Islet precursor cell (in vitro differentiated cells): Measurements from ENCODE around the gene GRIK4.

Experiments
- DNase-seq: peaks from one replicate; pipeline ENCODE4 v3.0.0-alpha.2; 2018

GRIK4 gene

DNA sequence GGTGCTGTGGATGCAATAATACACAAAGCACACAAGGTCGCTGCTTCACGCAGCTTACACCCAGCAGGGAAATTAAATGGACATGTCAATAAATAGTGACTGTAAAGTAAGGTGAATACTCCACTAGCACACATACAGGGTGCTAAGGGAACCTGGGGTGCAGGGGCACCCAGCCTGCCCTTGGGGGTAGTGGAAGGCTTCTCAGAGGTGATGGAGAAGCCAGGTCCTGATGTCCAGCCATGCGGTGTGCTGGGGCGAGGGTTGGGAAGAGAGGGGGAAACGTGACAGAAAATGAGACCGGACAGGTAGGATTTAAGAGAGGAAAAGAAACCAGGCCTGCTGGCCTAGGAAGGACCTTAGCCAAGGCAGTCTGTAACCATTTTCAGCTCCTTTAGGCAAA lies 200.5 kb downstream of the GRIK4 start:
- DNase-seq = no peak

DNA sequence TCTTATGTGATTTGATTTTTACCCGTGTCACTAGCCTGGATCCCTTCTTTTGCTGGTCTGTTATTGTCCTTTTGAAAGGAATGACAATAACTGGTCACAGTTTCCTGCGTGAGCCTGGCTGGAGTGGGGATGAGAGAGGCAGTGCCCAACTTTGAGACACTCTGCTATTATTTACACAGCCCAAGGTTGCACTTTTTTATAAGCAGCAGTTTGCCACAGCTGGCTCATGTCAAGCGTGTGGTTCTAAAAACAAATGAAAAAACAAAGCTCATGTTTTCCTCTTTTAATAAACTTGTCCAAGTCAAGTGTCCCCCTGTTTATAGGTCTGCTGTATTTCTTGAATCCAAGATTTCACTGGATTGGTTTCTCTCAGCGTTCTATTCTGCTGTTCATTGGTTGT lies 201.3 kb downstream of the GRIK4 start:
- DNase-seq = no peak

DNA sequence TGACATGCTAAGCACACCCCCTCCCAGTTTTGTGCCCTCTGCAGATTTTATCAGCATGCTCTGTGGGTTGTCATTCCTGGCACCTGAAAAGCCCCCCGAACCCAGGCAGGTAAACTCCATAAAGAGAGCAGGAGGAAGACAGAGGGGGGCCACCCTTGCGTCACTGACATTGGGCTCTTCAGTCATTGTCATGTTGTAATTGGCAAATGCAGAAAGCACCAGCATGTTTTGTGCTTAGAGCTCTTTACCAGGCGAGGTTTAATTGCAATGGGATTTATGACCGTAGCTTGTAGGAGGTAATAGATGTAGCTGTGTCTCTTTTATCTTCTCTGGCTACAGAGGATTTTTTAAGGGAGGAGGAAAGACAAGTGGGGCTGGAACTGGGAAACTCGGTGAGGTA lies 201.7 kb downstream of the GRIK4 start:
- DNase-seq = no peak

DNA sequence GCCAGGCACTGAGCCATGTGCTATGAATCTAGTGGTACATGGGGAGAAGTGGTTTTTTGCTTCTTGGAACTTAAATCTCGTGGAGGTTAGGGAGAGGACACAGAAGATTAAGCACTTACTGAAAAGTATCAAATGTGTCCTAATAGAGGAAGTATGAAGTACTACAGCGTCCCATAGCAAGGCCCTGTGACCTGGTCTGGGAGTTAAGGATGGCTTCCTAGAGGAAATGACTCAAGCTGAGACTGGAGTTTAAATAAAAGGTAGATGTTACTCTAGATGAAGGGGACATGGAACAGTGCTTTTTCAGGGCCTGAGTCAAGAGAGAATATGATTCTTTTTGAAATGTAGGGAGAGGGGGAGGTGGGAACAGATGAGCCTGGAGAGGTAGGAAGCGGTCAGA lies 202.9 kb downstream of the GRIK4 start:
- no peak for DNase-seq

DNA sequence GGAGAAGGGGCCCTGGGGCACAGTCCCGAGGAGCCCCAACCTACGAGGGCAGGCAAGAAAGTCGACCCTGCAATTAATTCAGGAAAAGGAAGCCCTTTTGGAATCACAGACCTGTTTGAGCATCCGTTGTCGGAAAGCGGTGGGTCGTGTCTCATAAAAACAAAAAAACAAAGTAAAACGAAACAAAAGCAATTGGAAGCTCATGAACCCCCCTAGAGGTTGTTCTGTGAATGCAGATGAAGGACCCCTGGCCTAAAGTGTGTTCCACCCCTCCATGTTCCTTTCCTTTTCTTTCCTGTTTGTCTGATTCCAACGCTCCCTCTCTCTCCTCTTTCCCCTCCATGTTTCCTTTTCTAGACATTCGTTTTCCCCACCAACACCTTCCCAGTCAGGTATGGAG lies 203.7 kb downstream of the GRIK4 start:
- peak; percentile 33 for DNase-seq

DNA sequence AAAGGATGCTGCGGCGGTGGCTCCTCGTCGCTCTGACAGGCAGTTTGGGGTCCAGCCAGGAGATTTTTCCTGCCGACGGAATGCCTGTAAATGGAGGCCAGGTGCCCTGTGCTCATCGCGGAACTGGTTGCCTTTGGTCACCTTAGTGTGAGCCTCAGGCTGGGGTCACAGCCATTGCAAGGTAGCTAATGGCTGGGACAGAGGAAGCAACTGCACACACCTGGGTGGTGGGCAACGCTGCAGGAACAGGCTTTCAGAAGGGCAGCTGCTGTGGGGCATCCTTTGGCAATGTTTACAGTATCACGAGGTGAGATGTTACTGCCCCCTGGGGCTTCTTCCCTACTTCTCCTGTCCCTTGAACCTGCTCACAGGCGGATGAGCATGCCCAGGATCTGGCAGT lies 205.5 kb downstream of the GRIK4 start:
- DNase-seq = peak; percentile 47

DNA sequence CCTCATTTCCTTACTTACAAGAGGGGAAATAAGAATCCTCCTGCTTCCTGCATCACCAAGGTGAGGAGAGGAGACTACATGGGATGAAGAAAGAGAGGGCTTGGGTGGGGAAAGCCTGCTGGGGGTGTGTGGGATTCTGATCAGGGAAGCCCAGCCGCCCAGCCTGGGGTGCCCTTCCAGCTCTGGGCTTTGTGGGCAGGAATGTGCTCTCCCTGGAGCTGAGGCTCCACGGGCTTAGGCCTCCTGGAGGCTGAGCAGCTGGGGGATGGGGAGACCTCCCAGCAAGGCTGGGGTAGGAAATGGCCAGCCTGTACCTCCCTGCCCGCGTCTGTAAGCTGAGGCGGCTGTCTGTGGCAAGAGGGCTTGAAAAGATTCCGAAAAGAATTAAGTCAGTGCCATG lies 206.1 kb downstream of the GRIK4 start:
- DNase-seq = peak; percentile 45

DNA sequence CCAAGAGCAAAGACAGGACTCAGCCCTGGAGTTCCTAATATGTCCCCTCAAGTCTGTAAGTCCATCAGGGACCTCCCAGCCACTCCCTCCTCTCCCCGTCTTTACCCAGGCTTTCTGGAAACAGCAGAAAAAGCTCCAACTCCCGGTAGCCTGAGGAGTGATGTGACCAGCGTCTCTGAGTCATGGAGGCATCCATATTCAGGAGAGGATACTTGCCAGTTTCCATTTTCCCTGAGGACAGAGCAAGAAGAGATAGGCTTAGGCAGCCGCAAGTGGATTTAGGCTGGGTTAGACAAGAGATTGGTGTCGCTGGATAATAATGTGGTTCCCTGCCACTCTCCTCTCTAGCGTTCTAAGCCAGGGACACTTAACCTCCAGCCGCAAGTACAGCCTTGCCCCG lies 206.6 kb downstream of the GRIK4 start:
- peak; percentile 57 for DNase-seq

DNA sequence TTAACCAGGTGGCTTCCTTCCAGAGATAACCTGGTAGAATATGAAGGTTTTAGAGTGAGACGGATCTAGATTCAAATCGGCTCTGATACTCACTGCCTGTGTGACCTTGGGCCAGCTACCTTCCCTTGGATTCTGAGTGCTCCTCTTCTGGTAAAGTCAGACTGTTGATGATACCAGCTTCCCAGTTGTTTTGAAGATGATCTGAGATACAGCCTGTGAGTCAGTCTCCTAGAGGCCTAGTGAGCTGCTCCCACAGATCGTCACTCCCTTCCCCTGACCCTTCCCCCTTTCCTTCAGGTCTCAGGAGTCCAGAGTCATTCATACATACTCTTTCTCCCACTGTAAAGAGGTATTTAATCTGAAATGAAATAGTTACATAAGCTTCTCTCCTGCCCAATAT lies 207.8 kb downstream of the GRIK4 start:
- peak; percentile 69 for DNase-seq

DNA sequence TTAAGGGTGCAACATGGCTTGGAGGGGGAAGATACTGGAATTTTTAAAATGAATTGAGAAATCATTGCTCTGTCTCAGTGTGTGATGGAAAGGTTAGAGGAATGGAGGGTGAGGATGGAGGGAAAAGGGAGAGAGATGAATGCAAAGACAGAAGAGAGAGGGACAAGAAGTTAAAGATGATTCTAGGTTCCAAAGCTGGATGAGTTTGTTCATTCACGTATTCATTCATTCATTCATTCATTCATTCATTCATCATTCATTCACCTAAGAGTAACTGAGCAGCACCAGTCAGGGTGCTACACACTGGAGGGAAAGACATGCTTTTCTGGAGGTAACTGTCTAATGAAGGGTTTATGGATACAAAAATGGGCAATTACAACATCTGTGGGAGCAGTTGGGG lies 209.2 kb downstream of the GRIK4 start:
- DNase-seq = no peak

DNA sequence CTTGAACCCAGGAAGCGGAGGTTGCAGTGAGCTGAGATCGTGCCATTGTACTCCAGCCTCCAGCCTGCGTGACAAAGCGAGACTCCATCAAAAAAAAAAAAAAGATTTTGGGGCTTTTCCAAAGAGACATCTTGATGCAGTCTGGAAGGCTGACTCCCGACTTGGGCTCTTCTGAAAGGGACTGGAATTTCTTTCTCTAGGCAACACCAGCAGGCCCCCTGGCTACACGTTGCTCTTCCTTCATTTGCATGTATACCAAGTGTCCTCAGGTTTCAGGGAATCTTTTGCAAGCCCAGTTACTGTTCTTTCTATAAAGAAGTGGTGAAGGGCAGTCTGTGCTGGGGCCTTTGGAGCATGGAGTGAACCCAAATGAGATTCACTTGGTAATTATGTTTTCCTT lies 211.0 kb downstream of the GRIK4 start:
- DNase-seq = no peak

DNA sequence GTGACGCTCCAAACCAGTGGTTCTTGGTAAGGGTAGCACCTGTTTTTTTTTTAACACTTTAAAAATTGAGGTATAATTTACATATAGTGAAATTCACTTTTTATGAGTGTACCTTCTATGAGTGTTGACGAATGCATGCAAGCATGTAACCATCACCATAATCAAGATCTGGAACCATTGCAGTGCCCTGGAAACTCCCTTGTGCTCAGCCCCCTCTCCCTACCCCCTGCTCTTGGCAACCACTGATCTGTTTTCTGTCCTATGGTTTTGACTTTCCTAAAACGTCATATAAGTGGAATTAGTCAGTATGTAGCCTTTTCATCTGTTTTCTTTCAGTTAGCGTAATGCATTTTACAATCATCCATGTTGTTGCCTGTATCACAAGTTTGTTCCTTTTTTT lies 212.2 kb downstream of the GRIK4 start:
- DNase-seq = no peak

DNA sequence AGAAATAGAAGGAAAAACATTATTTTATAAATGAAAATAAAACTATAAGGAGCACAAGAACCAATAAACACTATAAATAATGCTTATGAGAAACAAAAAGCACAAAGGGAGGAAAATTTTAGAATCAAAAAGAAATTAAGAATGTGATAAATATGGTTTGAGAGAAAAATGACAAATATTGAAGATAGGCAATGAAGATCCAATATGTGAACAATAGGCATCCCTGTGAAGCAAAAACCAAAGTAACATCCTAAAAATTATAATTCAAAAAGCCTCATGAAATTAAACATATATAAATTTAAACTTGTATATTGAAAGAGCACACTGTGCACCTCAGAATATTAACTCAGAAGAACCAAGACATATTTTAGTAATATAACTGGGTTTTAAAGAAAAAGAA lies 216.2 kb downstream of the GRIK4 start:
- no peak for DNase-seq

DNA sequence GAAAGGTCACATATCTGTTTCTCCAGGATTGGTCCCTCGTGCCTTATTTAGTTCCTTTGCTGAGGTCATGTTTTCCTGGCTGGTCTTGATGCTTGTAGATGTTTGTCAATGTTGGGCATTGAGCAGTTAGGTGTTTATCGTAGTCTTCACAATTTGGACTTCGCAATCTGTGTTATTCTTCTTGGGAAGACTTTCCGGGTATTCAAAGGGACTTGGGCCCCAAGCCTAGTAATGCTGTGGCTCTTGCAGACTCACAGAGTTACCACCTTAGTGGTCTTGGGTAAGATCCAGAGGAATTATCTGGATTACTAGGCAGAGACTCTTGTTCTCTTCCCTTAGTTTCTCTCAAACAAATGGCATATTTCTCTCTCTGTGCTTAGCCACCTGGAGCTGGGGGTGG lies 223.5 kb downstream of the GRIK4 start:
- DNase-seq = no peak

DNA sequence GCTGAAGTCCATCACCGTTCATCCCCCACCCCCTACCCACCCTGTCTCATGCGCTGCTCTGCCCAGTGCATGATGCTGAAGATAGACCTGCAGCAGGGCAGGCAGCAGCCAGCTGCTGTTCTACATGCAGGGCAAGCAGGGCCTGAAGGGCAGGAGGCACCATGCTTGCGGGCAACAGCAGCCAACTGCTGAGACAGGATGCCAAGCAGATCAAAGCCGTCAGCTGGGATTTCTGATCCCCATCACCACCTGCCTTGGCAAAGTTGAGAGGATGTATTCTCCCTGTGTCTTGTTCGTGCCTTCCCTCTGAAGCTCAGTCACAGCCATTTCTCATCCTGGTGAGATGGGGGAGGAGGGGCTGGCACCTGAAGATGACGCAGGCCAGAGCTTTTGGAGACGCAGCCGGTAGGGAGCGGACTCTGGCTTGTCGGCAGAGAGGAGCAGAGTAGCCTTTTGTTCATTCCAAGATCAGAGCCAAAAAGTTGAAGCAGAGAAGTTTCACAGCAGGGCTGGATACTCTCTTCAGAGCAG lies 227.0 kb downstream of the GRIK4 start:
- no peak for DNase-seq

DNA sequence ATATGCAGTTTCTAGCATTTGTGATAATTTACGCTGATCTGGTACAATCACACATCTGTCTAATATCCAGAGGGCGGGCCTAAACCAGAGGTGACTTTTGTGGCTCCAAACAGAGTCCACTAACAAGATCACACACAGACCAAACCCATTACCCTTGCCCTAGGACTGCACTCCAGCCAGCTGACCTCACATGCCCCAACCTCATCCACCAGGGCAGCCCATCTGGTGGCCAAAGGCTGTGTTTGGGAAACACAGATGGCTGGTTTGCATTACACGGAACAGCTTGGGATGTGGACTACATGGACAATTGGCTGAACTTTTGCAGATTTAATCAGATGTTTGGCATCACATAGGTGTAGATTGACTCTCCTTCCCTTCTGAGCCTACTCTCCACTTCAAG lies 228.2 kb downstream of the GRIK4 start:
- DNase-seq = no peak

DNA sequence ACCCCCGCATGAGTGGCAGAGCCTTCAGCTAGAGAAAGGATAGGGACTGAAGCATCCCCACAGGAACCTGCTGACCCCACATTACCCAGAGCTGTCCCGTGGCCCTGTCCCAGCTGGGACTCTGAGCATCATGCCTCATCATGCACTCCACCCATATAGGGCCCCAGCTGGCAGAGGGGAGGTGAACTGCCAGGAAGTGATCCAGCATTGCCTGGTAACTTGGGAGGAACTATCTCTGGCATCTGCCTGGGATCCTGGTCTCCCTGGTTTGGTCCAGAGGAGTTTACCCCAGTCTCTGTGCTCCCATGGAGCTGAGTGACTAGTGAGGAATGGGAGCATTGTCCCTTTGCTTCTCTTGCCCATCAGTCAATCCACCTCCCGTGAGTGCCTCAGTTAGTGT lies 228.8 kb downstream of the GRIK4 start:
- no peak for DNase-seq

DNA sequence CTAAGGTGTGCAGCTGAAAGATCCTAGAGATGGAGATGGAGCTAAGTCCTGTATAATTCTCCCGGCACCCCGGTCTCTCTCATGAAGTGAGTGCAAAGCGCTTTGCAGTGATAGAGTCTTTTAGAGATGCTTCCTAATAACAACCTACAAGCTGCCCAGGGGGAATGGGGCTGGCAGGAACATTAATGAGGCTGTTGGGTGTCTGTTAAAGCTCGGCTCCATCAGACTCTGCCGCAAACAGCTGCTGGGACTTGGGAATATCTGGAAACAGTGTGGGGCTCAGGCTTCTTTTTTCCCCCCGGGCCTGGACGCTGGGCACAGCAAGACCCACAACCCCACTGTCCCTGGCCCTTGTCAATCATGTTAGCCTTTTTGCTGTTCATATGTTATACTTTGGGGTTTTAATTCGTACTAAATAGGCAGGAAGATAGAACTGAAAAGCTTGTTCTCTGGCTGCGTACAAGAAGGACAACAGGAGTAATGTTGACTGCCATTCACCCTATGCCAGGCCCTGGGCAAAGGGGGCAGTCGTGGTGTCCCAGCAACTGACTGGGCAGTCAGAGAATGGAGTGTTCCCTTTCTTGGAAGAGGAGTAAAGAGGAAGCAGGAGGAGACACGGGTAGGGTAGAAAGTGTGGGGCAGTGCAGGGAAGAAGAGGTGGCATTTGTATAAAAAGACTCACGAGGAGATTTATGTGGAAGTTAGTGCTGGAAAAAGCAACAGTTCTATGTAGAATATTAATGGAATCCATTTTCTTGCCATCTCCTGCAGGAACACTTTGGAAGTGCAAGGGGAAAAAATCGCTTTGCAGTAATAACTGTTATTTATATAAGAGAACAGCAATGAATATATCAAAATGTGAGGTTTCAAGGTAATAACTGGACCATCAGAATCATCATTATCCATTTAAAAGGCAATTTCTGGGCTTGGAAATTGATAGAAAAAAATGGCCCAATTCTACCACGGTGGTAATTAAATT lies 232.8 kb downstream of the GRIK4 start:
- no peak for DNase-seq

DNA sequence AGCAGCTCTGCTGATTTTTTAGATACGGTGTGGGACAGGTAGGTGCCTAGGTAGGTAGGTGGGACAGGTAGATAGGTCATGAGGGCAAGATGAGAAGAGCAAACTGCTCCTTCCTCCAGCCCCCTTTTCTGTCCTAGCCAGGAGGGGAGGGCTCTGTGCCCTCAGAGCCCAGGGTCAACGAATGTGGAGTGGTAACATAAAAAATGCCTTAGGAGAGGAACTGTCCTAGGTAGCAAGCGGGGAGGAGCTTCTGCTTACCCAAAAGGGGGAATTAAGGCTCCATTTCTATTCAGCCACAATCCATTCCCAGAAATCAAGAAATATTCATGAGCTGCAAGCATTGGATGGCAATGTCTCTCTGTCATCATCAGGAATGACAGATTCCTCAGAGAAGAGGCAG lies 234.8 kb downstream of the GRIK4 start:
- no peak for DNase-seq

DNA sequence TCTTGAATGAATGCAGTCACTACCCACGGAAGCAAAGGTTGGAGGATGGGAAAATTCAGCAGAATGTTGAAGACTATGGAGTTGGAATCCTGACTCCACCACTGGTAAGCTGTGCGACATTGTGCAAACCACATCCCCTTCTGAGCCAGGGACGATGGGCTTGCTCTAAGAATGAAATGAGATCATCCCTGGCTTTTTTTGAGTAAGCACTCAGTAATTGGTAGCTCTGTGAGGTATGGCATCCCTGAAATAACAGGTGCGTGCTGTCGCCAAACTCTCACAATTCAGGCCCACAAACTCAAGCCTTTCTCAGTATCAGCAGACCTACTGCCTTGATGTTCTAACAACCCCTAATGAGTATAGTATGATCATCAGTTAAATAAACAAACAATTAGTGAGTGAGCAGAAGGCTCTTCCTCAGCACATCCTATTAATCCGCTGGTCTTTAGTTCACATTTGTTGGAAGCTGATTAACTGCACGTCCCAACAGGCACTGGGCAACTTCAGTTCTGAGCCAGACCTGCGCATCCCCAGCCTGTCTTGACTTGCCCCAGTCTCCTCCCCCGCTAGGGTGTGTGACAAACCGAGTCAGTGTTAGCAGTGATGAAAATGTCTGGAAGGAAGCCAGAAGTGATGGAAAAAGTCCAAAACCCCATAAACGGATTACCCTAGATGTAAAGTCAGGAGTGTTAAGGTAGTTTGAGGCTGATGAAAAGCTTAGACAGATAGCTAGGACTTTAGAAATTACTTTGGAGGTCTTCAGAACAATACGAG lies 235.5 kb downstream of the GRIK4 start:
- DNase-seq = no peak

DNA sequence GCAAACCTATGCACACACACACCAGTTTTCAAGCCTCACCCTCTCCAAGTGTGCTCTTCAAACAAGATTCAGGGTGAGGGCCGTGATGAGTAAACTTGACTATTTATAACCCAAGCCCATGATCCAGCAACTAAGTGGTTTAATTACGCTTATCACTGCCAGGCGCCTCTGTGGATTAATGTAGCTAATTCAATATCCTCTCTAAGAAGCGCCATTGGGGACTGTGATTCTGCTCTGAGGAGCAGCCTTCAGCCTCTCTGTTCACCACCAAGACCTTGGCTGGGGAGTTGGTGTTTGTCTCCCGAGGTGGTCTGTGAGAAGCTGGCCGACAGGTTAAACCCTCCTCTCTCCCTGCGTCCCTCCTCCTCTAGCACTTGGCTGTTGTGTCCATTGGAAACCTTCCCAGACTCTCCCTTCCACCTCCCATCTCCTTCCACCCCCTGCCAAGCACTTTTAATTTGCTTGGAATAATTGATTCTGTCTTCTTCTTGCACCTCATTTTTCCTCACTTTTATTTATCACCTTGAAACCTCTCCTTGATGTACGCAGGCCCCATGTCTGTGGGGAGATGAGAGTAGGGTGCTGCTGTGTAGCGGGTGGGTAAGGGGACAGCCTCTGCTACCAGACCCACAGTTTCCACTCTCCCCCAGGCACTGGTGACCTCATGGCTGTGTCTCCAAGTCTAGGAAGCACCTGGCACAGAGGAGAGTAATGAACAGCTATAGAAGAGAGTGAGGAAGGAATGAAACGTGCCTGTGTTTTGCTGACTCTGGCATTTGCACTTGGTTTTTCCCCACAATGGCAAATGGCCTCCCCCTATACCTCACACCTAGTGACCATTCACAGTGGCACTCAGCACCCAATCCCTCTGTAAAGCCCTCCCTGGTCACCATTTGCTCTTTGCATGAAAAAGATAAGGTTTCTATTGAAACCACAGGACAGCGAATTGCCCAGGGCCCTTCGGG lies 236.6 kb downstream of the GRIK4 start:
- no peak for DNase-seq

DNA sequence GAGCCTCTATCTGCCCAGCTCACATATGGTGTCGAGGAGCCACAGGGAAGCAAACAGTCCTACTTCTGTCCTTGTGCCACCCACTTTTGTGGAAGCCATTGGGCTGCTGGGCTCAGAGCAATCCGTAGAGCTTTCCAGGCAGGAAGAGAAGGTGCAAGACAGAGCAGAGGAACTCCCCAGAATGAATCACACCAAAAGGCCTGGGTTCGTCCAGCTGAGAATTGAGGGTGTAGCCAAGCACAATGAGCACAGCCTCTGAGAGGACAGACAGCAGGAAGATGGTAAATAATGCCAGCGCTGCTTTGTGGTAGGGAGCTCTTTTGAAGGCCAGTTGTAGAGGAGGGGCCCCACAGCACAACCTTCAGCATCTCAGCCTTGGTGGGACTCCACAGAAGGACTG lies 237.8 kb downstream of the GRIK4 start:
- no peak for DNase-seq
